ENCODE measurements around the gene DLG1. TPM values are rescaled to one million over a fixed set of nuclear protein-coding genes. Genes with fewer than 3 reads are reported as not detected.

The DLG1 gene
- total and polyA plus RNA-seq, 4 donors = 47.8 to 130 (median 67.9) TPM

DNA sequence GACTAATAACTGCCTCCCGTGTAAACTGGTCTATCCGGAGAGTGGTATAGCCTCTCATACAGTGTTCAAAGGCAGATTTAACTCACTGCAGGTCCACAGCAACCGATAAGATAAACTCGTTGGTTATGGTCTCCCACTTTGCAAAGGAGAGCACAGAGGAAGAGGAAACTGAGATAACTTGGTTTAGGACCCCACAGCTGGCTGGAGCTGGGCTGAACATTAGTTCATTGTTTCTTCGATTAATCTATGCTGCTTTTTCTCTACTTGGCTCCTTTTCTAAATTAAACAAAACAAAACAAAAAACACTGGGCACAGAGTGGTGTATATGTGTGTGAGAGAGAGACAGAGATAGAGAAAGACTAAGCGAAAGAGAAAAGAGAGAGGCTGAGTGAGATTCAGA lies 5.0 kb upstream of the DLG1 start:
- H3K27ac ChIP-seq (ENCODE audit: low read depth, low read length) = no peak overlapping the region
- WGBS (ENCODE audit: insufficient coverage) = 72% methylated on average over 3 of the region's 6 CpGs
- H3K9me3 ChIP-seq (ENCODE audit: control insufficient read depth, insufficient read depth, low read length) = no peaks in the 10 kb centered on the region
- H3K27me3 ChIP-seq (ENCODE audit: control insufficient read depth, insufficient read depth, low read length) = peaks cover 3% of the 10 kb centered on the region
- H3K4me1 ChIP-seq (ENCODE audit: control insufficient read depth, insufficient read depth, low read length) = peaks cover 6% of the 10 kb centered on the region
- H3K4me3 ChIP-seq (ENCODE audit: low read depth, low read length) = no peak overlapping the region
- no peak for DNase-seq (ENCODE audit: low read depth in 4 of 6, low spot score in 6 of 6)
- H3K36me3 ChIP-seq (ENCODE audit: control insufficient read depth, insufficient read depth, low read length) = no peaks in the 10 kb centered on the region

DNA sequence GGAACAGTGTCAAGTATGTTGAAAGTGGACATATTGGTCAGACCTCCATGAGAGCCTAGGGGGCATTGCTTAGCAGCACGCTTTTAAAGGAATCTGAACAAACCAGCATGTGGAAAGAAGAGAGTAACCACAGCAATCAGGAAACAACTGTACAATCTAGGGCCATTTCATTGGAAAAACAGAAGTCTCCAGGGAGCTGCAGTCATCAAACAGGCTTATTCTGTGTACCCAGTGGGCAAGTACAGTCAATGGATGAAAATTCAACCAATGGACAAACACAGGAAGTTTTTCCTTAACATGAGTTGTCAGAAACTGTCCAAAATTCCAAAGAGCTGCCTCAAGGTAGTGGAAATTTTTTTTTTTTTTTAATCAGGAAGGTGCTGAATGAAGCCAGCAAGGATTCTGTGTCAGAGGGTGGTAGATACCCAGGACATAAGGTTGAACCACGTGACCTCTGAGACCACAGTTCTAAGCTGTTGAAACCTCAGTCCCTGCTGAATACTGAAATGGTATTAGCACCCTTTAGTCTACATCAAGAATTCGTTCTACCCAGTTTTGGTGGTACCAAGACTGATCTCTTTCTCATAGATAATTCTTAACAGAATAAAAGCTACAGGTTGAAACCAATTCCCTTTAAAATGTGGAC lies 4.4 kb upstream of the DLG1 start:
- Histone ChIP-seq H3K36me3 (ENCODE audit: control insufficient read depth, insufficient read depth, low read length) (no peaks in the 10 kb centered on the region), H3K27ac (ENCODE audit: low read depth, low read length) (no peak overlapping the region), H3K4me3 (ENCODE audit: low read depth, low read length) (no peak overlapping the region), H3K9me3 (ENCODE audit: control insufficient read depth, insufficient read depth, low read length) (no peaks in the 10 kb centered on the region), H3K4me1 (ENCODE audit: control insufficient read depth, insufficient read depth, low read length) (peaks cover 6% of the 10 kb centered on the region), H3K27me3 (ENCODE audit: control insufficient read depth, insufficient read depth, low read length) (peaks cover 3% of the 10 kb centered on the region)
- peak in 1 of 6 donors; percentile 15 for DNase-seq (ENCODE audit: low read depth in 4 of 6, low spot score in 6 of 6)
- 100% methylated on average over 1 of the region's 3 CpGs for WGBS (ENCODE audit: insufficient coverage)

DNA sequence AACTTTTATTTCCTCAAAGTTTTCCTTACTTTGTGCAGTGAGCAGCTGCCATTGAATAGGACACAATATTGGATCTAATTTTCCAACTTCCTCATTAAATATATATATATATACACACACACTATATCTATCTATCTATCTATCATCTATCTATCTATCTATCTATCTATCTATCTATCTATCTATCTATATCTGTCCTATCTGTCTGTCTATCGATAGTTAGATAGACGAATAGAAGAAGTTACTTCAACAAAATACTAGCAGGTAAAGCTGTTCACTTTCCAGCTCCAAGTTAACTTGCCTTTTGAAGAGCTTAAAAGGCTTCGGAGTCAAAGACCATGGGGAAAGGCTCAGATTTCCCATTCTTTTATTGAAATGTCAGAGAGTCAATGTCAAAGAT lies 3.6 kb upstream of the DLG1 start:
- Histone ChIP-seq H3K27ac (ENCODE audit: low read depth, low read length) (no peak overlapping the region), H3K4me3 (ENCODE audit: low read depth, low read length) (no peak overlapping the region), H3K9me3 (ENCODE audit: control insufficient read depth, insufficient read depth, low read length) (no peaks in the 10 kb centered on the region), H3K4me1 (ENCODE audit: control insufficient read depth, insufficient read depth, low read length) (peaks cover 6% of the 10 kb centered on the region), H3K27me3 (ENCODE audit: control insufficient read depth, insufficient read depth, low read length) (peaks cover 3% of the 10 kb centered on the region), H3K36me3 (ENCODE audit: control insufficient read depth, insufficient read depth, low read length) (no peaks in the 10 kb centered on the region)
- WGBS (ENCODE audit: insufficient coverage) = 100% methylated on average over 1 of the region's 3 CpGs
- no peak for DNase-seq (ENCODE audit: low read depth in 4 of 6, low spot score in 6 of 6)

GRCh38 chr3:197300361-197300760 lies 1.9 kb upstream of the DLG1 start:
- no peak overlapping the region for H3K27ac ChIP-seq (ENCODE audit: low read depth, low read length)
- H3K4me3 ChIP-seq (ENCODE audit: low read depth, low read length) = no peak overlapping the region
- DNase-seq (ENCODE audit: low read depth in 4 of 6, low spot score in 6 of 6) = no peak
- H3K4me1 ChIP-seq (ENCODE audit: control insufficient read depth, insufficient read depth, low read length) = peaks cover 6% of the 10 kb centered on the region
- no peaks in the 10 kb centered on the region for H3K9me3 ChIP-seq (ENCODE audit: control insufficient read depth, insufficient read depth, low read length)
- no peaks in the 10 kb centered on the region for H3K36me3 ChIP-seq (ENCODE audit: control insufficient read depth, insufficient read depth, low read length)
- 90% methylated on average over 6 of the region's 7 CpGs for WGBS (ENCODE audit: insufficient coverage)
- peaks cover 3% of the 10 kb centered on the region for H3K27me3 ChIP-seq (ENCODE audit: control insufficient read depth, insufficient read depth, low read length)

DNA sequence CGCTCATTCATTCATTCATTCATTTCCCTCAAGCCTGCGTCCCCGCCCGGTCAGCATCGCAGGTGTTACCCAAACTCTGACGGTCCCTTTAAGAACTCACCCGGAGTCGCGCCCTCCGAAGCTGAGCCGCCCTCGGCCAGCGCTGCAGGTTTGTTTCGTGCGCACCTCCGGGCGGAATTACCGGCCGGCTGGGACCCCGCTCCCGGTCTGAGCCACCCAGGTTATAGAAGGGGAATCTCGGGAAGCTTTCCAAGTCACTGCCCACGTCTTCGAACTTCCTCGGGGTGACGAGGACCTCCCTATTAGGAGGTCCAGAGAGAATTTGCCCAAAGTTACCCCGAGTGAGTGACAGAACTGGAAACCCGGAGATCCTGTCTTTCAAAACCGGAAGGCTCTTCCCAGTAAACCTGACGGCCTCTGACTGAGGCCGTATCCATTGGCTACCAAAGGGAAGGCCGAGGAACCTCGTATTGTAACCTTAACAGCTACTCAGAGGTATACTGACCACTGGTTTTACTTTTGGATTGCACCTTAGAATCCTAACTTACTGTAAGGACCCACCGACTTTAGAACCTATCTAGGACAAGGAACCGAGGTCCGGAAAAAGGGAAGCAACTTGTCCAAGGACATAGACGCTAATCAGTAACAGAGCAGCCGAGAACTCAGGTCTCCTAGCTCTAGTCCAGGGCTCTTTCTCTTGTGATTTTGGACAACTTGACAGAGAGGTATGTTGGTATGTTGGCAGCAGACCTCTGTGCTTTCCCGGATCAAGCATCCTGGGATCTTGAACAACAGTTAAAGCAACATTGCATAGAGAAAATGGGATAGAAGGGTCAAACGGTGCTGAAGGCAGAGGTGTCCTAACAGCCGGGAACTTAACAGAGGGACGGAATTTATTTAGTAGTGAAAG lies 788 bp upstream of the DLG1 start:
- peak in 1 of 6 donors; percentile 15 for DNase-seq (ENCODE audit: low read depth in 4 of 6, low spot score in 6 of 6)
- peaks cover 6% of the 10 kb centered on the region for H3K4me1 ChIP-seq (ENCODE audit: control insufficient read depth, insufficient read depth, low read length)
- H3K36me3 ChIP-seq (ENCODE audit: control insufficient read depth, insufficient read depth, low read length) = no peaks in the 10 kb centered on the region
- H3K27ac ChIP-seq (ENCODE audit: low read depth, low read length) = no peak overlapping the region
- H3K4me3 ChIP-seq (ENCODE audit: low read depth, low read length) = peak overlapping the region; percentile 86
- H3K9me3 ChIP-seq (ENCODE audit: control insufficient read depth, insufficient read depth, low read length) = no peaks in the 10 kb centered on the region
- WGBS (ENCODE audit: insufficient coverage) = 15% methylated on average over 39 of the region's 42 CpGs
- peaks cover 3% of the 10 kb centered on the region for H3K27me3 ChIP-seq (ENCODE audit: control insufficient read depth, insufficient read depth, low read length)

GRCh38 chr3:197297476-197298340 lies 704 bp downstream of the DLG1 start:
- peak; percentile 56 to 96 (median 78) for DNase-seq (ENCODE audit: low read depth in 4 of 6, low spot score in 6 of 6)
- Histone ChIP-seq H3K27ac (ENCODE audit: low read depth, low read length) (peak overlapping the region; percentile 83), H3K9me3 (ENCODE audit: control insufficient read depth, insufficient read depth, low read length) (no peaks in the 10 kb centered on the region), H3K4me3 (ENCODE audit: low read depth, low read length) (peak overlapping the region; percentile 86), H3K4me1 (ENCODE audit: control insufficient read depth, insufficient read depth, low read length) (peaks cover 6% of the 10 kb centered on the region), H3K27me3 (ENCODE audit: control insufficient read depth, insufficient read depth, low read length) (peaks cover 3% of the 10 kb centered on the region), H3K36me3 (ENCODE audit: control insufficient read depth, insufficient read depth, low read length) (no peaks in the 10 kb centered on the region)
- WGBS (ENCODE audit: insufficient coverage) = under 1% methylated on average over 95 of the region's 100 CpGs

DNA sequence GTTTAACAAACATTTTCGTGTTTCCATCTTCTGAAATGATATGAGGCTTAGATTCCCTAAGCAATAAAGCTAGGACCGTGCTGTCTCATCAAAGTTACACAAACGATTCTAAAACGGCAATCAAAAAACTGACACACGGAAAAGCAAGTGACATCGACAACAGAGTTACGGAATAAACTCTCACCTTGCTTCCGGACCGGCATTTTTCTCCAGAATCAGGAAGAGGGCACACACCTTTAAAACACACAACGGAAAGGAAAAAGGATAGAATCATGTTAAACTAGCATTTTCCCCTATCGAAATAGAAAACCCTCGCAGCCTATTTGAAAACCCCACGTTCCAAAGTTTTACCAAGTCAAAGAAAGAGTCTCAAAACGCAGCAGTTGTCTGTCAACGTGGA lies 1.4 kb downstream of the DLG1 start:
- peak overlapping the region; percentile 40 for H3K27ac ChIP-seq (ENCODE audit: low read depth, low read length)

DNA sequence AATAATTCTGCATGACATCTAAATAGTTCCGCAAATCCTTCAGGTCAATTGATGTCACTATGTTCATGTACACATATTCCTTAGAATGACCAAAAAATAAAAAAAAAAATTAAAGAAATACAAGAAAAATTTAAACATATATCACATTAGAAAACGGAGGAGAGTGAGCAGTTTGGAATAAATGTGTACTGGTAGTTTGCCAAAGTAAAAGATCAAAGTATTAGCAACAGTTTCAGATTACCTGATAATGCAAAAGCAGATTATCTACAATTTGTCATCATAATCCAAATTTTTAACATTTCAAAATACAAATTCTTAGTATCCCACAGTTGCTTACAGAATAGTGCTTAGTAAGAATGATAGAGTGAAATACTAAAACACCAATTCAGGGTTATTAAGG lies 1.9 kb downstream of the DLG1 start:
- peaks cover 3% of the 10 kb centered on the region for H3K27me3 ChIP-seq (ENCODE audit: control insufficient read depth, insufficient read depth, low read length)
- DNase-seq (ENCODE audit: low read depth in 4 of 6, low spot score in 6 of 6) = no peak
- H3K4me1 ChIP-seq (ENCODE audit: control insufficient read depth, insufficient read depth, low read length) = peaks cover 6% of the 10 kb centered on the region
- no peaks in the 10 kb centered on the region for H3K9me3 ChIP-seq (ENCODE audit: control insufficient read depth, insufficient read depth, low read length)
- no peak overlapping the region for H3K27ac ChIP-seq (ENCODE audit: low read depth, low read length)
- H3K36me3 ChIP-seq (ENCODE audit: control insufficient read depth, insufficient read depth, low read length) = no peaks in the 10 kb centered on the region
- peak overlapping the region; percentile 86 for H3K4me3 ChIP-seq (ENCODE audit: low read depth, low read length)
- no CpG with 5 or more reads among the region's 2 CpGs for WGBS (ENCODE audit: insufficient coverage)

More for the DNA sequence above, 1.4 kb downstream of the DLG1 start:
- 0% methylated on average over 6 of the region's 15 CpGs for WGBS (ENCODE audit: insufficient coverage)
- Histone ChIP-seq H3K4me3 (ENCODE audit: low read depth, low read length) (peak overlapping the region; percentile 86), H3K9me3 (ENCODE audit: control insufficient read depth, insufficient read depth, low read length) (no peaks in the 10 kb centered on the region), H3K27me3 (ENCODE audit: control insufficient read depth, insufficient read depth, low read length) (peaks cover 3% of the 10 kb centered on the region), H3K36me3 (ENCODE audit: control insufficient read depth, insufficient read depth, low read length) (no peaks in the 10 kb centered on the region), H3K4me1 (ENCODE audit: control insufficient read depth, insufficient read depth, low read length) (peaks cover 6% of the 10 kb centered on the region)
- peak in 2 of 6 donors; percentile 8 to 13 for DNase-seq (ENCODE audit: low read depth in 4 of 6, low spot score in 6 of 6)

DNA sequence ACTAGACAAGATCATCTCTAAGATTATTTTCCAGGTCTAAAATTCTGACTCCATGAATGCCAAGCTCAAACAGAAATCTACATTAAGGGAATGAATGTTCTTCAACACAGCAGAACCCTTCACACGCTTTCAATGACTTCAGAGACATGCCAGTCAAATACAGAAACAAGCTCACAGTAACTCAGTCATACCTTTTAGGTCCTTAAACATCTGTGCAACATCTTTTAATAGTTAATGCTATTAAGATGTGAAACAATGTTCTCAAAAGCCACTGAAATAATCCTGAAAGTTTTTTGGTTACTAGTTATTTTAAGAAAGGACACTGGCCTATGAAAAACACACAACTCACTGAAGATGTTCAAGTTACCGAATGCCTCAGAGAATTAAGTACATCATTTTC lies 2.5 kb downstream of the DLG1 start:
- no peak for DNase-seq (ENCODE audit: low read depth in 4 of 6, low spot score in 6 of 6)
- peaks cover 3% of the 10 kb centered on the region for H3K27me3 ChIP-seq (ENCODE audit: control insufficient read depth, insufficient read depth, low read length)
- no CpG with 5 or more reads among the region's 2 CpGs for WGBS (ENCODE audit: insufficient coverage)
- peaks cover 6% of the 10 kb centered on the region for H3K4me1 ChIP-seq (ENCODE audit: control insufficient read depth, insufficient read depth, low read length)
- H3K4me3 ChIP-seq (ENCODE audit: low read depth, low read length) = no peak overlapping the region
- H3K36me3 ChIP-seq (ENCODE audit: control insufficient read depth, insufficient read depth, low read length) = no peaks in the 10 kb centered on the region
- H3K9me3 ChIP-seq (ENCODE audit: control insufficient read depth, insufficient read depth, low read length) = no peaks in the 10 kb centered on the region
- no peak overlapping the region for H3K27ac ChIP-seq (ENCODE audit: low read depth, low read length)

Measured in spinal cord (tissue), 10 donors.